DOHH2 (cell line): ENCODE measurements around the gene ACTRT2.

Experiments used
- EZH2phosphoT487 ChIP-seq: fragments of 200-600 bp; sonication (generic); IDR thresholded peaks from 2 replicates; pipeline ENCODE4 v1.6.1; 2017; ENCODE audit warnings: borderline replicate concordance, mild to moderate bottlenecking, antibody characterized with exemption, low read length, moderate library complexity, mixed read lengths
- TF ChIP-seq, protein P1 (sequence below): fragments of 200-600 bp; sonication (generic); IDR thresholded peaks from one replicate; pipeline ENCODE4 v1.5.1; 2014; ENCODE audit warnings: antibody characterized with exemption, mild to moderate bottlenecking, low read depth, low read length; ENCODE audit not compliant: poor library complexity, severe bottlenecking

DNA sequence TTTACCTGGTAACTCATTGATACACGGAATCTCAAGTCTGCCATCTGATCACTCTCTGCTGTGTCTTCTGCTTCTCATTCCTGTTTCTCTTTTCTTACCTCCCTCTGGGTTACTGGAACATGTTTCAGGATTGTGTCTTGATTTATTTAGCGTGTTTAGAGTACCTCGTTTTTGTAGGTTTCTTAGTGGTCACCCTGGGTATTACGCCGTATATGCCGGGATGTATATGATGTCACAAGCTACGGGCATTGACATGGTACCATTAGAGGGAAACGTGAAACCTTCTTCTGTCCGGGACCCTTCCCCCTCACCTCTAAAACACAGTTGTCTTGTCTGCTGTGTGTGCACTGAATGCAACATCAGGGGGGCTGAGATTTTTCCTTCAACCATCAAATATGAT lies 2.8 kb downstream of the ACTRT2 start:
- TF ChIP-seq, protein P1, sequence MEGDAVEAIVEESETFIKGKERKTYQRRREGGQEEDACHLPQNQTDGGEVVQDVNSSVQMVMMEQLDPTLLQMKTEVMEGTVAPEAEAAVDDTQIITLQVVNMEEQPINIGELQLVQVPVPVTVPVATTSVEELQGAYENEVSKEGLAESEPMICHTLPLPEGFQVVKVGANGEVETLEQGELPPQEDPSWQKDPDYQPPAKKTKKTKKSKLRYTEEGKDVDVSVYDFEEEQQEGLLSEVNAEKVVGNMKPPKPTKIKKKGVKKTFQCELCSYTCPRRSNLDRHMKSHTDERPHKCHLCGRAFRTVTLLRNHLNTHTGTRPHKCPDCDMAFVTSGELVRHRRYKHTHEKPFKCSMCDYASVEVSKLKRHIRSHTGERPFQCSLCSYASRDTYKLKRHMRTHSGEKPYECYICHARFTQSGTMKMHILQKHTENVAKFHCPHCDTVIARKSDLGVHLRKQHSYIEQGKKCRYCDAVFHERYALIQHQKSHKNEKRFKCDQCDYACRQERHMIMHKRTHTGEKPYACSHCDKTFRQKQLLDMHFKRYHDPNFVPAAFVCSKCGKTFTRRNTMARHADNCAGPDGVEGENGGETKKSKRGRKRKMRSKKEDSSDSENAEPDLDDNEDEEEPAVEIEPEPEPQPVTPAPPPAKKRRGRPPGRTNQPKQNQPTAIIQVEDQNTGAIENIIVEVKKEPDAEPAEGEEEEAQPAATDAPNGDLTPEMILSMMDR, result no peak
- no peak for TF ChIP-seq EZH2phosphoT487
